ENCODE results near the gene C11orf16.
"Not testable (repeated sequence)": the region's sequence is repeated elsewhere in the genome, so short reads cannot be mapped to it uniquely, and the experiment has no call there.

The C11orf16 gene

DNA sequence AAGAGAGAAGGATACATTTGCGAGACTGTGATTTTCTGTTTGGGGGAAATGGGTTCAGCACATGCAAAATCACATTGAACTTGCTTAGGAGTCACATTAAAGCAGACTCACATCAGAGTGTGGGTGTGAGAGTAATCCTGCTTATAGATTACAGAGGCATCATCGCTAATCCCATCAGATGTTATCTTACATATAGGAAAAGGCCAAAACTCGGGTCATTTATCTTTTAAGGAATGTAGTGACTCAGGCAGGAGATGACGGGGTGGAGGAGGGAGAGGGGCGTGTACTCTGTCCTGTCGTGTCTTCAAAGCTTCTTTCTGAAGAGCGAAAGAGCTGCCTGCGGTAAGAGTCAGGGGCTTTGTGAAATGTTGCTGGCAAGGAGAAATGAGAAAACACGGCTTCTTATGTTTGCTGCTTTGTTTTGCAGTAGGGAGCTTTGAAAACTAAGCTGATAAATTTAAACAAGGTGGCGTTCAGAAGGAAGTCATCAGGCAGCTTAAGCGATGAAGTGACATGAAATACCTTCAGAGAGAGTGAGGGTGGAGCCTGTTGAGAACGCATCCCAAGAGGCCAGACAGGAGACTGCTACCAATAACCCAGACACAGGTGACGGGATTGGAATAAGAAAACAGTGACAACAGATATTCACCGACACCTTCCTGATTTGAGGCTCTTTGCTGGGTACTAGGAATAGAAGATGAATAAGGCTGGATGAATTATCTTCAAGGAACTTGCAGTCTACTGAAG, 2.2 kb upstream of the C11orf16 start:
- DNase-seq = no peak

DNA sequence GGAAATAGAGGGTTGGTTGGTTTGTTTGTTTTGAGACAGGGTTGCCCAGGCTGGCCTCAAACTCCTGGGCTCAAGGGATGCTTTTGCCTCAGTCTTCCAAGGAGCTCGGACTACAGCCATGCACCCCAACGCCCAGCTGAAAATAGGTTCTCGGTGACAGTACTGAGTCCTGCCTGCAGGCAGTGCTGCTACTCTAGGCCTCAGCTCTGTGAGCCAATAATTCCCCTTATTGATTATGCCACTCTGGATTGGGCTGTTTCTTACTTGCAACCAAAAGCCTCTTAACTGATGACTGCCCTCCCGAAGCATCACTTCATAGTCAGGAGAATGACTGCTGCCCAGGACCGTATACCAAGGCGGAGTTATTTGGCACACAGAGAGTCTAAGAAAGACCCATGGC, 1.2 kb upstream of the C11orf16 start:
- DNase-seq = no peak

GRCh38 chr11:8930456-8931175, 2.1 kb downstream of the C11orf16 start:
- no peak for DNase-seq

GRCh38 chr11:8928981-8929615, 3.6 kb downstream of the C11orf16 start:
- no peak for DNase-seq

- no peak for DNase-seq
These were observed 4.5 kb downstream of the C11orf16 start for GRCh38 chr11:8928205-8928604.

DNA sequence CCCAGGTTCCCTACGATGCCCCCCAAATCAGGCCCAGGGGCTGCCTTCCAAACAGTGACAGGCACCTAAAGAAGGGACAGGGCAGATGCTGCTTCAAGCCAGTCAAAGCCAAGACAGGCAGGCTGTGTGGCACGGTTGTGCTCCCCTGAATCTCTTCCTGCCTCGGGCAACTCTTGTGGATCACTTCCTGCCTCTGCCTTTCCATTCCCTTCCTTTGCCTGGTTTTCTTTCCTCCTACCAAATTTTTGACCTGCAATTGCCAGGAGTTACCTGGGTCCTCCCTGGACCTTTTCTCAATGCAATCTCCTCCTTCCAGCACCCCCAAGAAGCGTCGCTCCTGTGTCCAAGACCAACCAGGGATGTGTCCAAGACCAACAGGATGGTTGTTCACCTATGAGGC, 5.5 kb downstream of the C11orf16 start:
- DNase-seq = no peak

DNA sequence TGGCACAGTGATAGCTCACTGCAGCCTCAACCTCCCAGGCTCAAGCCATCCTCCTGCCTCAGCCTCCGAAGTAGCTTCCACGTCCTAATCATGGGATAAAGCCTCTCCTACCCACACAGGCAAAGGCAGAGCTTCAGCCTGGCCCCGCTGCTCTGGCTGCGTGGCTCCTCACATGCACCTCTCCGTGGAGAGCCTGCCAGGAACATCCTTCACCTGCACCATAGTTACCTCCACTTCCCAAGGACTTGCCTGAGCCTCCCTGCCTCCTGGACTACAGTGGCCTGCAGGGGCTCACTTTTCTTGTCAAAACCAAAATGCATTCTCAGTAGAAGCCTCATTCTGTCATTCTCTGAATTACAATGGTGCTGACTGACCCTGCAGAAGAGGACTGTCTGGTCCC, 6.5 kb downstream of the C11orf16 start:
- DNase-seq = no peak

- no peak for DNase-seq
These were observed 7.0 kb downstream of the C11orf16 start for GRCh38 chr11:8925711-8926110.

DNA sequence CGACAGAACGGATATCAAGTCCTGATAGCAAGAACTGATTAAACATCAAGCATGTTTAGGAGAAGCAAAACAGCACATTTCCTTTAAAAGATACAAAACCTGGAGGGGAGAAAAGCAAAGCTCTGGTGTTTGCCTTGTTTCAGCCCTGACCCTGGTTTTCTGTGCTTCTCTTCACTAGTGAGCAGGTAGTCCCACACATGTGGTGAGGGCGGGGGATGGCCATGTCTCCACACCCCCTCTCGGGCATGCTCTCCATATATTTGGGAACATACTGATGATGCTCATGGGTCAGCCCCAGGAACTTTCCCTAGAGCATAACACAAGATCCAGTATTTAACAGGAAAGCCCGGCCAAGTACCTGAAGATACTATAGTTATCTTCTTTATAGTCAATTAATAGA, 10.1 kb downstream of the C11orf16 start:
- no peak for DNase-seq

GRCh38 chr11:8917157-8917825, 15.5 kb downstream of the C11orf16 start:
- no peak for DNase-seq

GRCh38 chr11:8914661-8915018, 18.1 kb downstream of the C11orf16 start:
- no peak for DNase-seq

DNA sequence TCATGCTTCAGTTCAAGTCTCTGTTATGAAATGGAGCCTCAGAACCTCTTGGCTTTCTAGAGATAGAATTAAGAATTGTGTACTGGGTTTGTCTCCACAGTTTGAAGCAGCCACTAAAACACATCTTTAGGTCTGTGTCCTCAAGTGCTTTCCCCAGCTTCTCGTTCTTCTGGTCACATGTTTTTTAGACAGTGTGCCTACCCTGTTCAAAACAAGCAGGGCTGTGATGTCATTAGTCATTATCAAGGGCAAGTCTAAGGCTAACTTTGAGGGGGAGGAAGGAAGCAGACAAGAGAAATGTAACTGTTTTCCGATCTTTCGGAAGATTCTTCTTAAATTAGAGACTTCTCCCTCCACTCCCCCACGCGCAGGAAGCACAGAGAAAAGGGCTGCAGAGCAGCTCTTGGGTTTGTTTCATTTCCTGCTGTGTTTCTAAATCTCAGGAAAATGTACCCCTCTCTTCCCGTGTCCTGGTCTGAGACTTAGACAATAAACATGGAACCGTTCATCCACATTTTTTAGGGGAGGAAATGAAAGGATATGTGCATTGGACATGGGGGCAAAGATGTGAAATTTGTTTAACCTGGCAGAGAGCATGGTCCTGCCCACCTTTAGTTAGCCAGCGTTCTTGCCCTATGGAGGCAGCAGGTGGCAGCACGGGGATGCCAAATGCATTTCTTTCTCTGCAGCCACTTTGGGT, 18.6 kb downstream of the C11orf16 start:
- DNase-seq = peak; percentile 17

DNA sequence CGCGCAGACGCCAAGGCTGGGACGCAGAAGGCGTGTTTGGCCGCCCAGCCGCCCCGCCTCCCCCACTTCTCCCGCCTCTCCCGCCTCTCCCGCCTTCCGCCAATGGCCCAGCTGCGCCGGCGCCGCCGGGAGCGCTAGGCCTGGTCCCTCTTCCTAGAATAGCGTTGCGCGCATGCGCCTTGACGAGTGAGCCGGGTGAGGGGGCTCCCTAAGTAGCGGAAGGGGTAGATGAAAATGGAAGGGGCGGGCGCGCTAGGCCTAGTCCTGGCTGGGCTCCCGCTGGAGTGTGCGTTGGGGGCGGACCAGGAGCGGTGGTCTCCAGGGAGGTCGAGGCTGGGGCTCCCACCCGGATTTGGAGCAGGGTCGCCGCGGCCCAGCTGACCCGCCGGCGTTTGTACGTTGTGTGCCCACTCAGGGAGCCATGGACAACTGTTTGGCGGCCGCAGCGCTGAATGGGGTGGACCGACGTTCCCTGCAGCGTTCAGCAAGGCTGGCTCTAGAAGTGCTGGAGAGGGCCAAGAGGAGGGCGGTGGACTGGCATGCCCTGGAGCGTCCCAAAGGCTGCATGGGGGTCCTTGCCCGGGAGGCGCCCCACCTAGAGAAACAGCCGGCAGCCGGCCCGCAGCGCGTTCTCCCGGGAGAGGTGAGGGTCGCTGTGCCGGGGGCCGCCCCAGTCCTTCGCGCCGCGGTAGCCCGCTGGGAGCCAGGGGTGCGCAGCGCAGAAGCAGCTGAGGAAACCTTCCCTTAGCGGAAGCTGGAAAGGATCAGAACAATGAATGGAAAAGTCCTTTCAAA, 21.5 kb downstream of the C11orf16 start, which contains the start of gene AKIP1:
Gene AKIP1 (plus strand): TSS at position 161 of the 795 bp plus-strand sequence. CDS start 261 bp downstream, at position 422.
- DNase-seq = peak; percentile 95

DNA sequence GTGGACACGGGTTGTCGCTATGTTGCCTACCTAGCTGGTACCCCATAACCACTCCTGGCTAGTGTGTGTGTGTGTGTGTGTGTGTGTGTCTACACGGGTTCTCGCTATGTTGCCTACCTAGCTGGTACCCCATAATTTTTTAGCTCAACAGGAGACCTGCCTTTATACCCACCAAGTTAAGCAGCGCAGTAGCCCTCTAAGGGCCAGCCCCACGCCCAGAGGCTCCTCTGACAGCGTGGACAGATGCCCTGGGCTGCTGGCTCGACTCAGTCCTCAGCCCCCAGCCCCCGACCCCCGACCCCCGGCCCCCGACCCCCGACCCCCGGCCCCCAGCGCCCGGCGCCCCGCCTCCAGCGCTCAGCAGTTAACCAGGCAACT, 22.1 kb downstream of the C11orf16 start:
- DNase-seq = no peak

DNA sequence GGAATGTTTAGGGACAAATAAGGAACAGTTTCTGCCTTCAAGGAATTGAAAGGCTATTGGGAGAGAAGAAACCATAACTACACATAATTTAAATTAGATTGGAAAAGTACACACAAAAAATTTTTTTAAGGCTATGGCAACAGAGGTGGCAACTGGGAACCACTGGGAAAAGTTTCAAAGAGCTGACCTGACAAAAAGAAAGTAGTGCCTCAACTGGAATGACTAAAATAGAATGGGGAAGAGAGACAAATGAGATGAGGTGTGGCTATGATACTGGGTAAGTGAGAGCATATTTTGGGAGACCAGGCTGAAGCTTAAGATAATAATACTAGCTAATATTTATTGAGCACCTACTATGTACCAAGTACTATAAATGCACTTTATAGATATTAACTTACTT, 24.6 kb downstream of the C11orf16 start:
- DNase-seq = no peak

DNA sequence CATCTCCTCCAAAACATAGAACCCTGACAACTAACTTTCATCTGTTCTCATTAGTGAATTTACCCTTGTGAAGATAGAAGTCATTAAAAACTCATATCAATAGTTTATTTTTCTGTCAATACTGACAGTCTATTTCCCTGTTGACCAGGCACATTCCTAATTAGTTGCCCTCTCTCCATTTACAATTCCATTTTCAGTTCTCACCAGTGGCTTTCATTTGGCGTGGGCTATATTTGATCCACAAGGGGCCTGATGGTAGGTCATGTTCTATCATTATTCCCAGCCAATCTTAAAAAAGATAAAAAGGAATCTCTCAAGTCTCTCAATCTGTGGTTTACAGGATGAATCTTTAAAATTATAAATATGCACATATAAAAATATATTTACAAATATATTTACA, 25.6 kb downstream of the C11orf16 start:
- DNase-seq = no peak

GRCh38 chr11:8905528-8906165, 27.1 kb downstream of the C11orf16 start:
- no peak for DNase-seq

DNA sequence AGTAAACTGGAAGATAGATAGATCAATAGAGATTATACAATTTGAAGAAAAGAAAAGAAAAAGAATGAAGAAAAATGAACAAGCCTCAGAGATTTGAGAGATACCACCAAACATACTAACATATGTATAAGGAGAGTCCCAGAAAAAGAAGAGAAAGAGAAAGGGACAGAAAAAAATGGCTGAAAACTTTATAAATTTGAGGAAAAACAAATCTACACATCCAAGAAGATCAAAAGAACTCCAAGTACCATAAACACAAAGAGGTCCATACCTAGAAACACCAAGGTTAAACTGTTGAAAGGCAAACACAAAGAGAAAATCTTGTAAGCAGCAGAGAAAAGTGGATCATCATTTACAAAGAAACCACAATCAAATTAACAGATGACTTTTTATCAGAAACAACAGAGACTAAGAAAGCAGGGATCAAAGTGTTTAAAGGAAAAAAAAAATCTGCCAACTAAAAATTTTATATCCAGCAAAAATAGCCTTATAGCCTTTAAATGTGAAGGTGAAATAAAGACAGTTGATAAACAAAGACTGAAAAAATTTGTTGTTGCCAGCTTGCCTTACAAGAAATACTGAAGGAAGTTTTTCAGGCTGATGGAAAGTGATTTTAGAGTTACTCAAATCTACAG, 33.5 kb downstream of the C11orf16 start:
- no peak for DNase-seq

DNA sequence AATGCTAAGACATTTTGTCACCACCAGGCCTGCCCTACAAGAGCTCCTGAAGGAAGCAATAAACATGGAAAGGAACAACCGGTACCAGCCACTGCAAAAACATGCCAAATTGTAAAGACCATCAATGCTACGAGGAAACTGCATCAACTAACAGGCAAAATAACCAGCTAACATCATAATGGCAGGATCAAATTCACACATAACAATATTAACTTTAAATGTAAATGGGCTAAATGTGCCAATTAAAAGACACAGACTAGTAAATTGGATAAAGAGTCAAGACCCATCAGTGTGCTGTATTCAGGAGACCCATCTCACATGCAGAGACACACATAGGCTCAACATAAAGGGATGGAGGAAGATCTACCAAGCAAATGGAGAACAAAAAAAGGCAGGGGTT, 41.6 kb downstream of the C11orf16 start:
- DNase-seq = not testable (repeated sequence)

DNA sequence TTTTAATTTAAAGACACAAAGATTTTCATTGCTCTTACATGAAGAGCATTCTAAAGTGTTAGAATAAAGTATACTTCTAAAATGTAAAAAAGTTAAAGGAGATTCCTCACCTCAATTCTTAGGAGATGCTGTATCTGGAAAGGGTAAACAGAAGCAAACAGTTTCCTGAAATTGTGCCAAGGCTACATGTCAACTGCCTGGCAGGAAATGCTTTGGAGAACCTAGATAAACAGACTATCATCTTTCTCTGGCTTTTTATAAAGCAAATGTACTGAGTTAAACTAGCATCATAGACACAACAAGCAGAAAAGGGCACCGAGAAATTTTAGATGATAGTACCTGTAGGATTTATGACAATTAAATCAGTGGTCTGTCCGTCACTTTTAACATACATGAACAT, 46.4 kb downstream of the C11orf16 start:
- DNase-seq = no peak

DNA sequence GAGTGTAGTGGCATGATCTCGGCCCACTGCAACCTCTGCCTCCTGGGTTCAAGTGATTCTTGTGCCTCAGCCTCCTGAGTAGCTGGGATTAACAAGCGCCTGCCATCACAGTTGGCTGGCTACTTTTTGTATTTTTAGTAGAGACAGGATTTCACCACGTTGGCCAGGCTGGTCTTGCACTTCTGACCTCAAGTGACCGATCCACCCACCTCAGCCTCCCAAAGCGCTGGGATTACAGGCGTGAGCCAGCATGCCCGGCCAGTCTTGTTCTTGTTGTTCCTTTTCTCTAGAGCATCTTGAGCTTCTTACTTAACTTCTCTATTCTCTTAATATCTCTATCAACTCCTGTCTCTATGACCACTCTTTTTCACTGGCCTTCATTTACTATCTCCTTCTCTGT, 51.2 kb downstream of the C11orf16 start:
- not testable (repeated sequence) for DNase-seq

Measured in NCI-H446 treated with DMSO at 0.1 percent for 48 hours (cell line).